Heart left ventricle (tissue), 16 donors: ENCODE results near the gene AOC3. TPM values are rescaled to one million over a fixed set of nuclear protein-coding genes. Genes with fewer than 3 reads are reported as not detected.

Source experiments
- ATAC-seq, 4 donors: fragments of 200-7000 bp; cut with Tn5 transposase; one replicate each; pipeline ENCODE4 v1.9.1; 2020 to 2022; ENCODE audit warnings: moderate library complexity in 4 of 4, mild to moderate bottlenecking in 3 of 4, moderate number of reproducible peaks in 1 of 4
- DNase-seq, 5 donors: peaks; one replicate each; pipeline ENCODE4 v3.0.0-alpha.2; 2020
- H3K27ac ChIP-seq, 12 donors: fragments of 200-600 bp; sonication (generic) in 4 of 12; one replicate each; pipeline versions ENCODE4 v1.5.0 to v1.8.0; 2016 to 2022; ENCODE audit warnings: mild to moderate bottlenecking in 2 of 12
- H3K27me3 ChIP-seq, 9 donors: fragments of 200-600 bp; sonication (generic) in 2 of 9; one replicate each; pipeline versions ENCODE4 v1.5.1 to v1.8.0; 2016 to 2022; ENCODE audit warnings: mild to moderate bottlenecking in 3 of 9
- H3K36me3 ChIP-seq, 9 donors: fragments of 200-600 bp; sonication (generic) in 2 of 9; one replicate each; pipeline versions ENCODE4 v1.5.0 to v1.8.0; 2018 to 2022; ENCODE audit warnings: mild to moderate bottlenecking in 2 of 9
- H3K4me1 ChIP-seq, 12 donors: fragments of 200-600 bp; sonication (generic) in 4 of 12; one replicate each; pipeline versions ENCODE4 v1.5.0 to v1.8.0; 2016 to 2022; ENCODE audit warnings: mild to moderate bottlenecking in 3 of 12
- H3K4me3 ChIP-seq, 12 donors: fragments of 200-600 bp; sonication (generic) in 4 of 12; one replicate each; pipeline versions ENCODE4 v1.5.0 to v1.8.0; 2017 to 2022; ENCODE audit warnings: mild to moderate bottlenecking in 9 of 12, moderate library complexity in 4 of 12
- H3K9me3 ChIP-seq, 12 donors: fragments of 200-600 bp; sonication (generic) in 4 of 12; one replicate each; pipeline versions ENCODE4 v1.5.0 to v1.8.0; 2016 to 2022; ENCODE audit warnings: mild to moderate bottlenecking in 1 of 12
- POLR2A ChIP-seq, 2 donors: fragments of 450-650 bp; IDR thresholded peaks; one replicate each; pipeline ENCODE4 v1.6.1; 2017; ENCODE audit warnings: antibody characterized with exemption in 2 of 2, mild to moderate bottlenecking in 2 of 2, moderate library complexity in 2 of 2
- WGBS, 4 donors: extraction: QIAGEN DNeasy Blood & Tissue Kit in 2 of 4; methylation state at CpG; one replicate each; pipeline versions ENCODE4 v1.1.5 to v1.1.7; 2013 to 2018; 5-methylcytosine and 5-hydroxymethylcytosine counted together
- intact Hi-C, 10 donors: fragments of 100-400 bp; cut with DNase I; formaldehyde crosslinking; loops; one replicate each; pipeline versions ENCODE4 v1.11.1 to v1.14.2; 2022
- polyA plus RNA-seq, 2 donors: library from polyadenylated mRNA; stranded (reverse); fragments of 200-250 nt; gene quantifications; one replicate each; pipeline ENCODE4 v1.2.3, GENCODE V29; 2013
- total RNA-seq, 9 donors: library from RNA; depleted of rRNA in 2 of 9; stranded (reverse); fragments of >200 nt in 2 of 9; fragmentation: NEBNext Ultra II Directional in 3 of 9; extraction: Animal tissue kit (Norgen Biotek cat#: 25700) in 3 of 9; gene quantifications; one replicate each; pipeline versions ENCODE4 v1.1.0 to v1.2.4, GENCODE V29; 2016 to 2023
- TF ChIP-seq, protein P1 (sequence below), 12 donors: fragments of 200-600 bp; sonication (generic) in 4 of 12; IDR thresholded peaks; one replicate each; pipeline versions ENCODE4 v1.5.0 to v1.8.0; 2018 to 2022; ENCODE audit warnings: antibody characterized with exemption in 12 of 12, mild to moderate bottlenecking in 5 of 12
- donor health status: ischemic (EF 13 %, LVEDD 7.1; RV severe dilation, severe dysfunction).
- donor health status: healthy with polysubstance abuse.
- donor health status: DM: no; HTN: yes; CAD: no.
- donor health status: DM: no; HTN: no; CAD: no.
- donor health status: ischemic (EF 25% LVEDD 6.9; RV normal size, moderate dysfunction).
- donor health status: ischemic (EF 25% LVEDD 5.7; RV mildly dilated, moderate dysfunction).
- donor health status: healthy.
- donor health status: DM: yes; HTN: yes; CAD: no.
- donor health status: ischemic (EF 35%, LVEDD 5.7; RV mildly dilated, moderate dysfunction).
- donor health status: nonischemic (EF 11% LVEDD 7.7; RV severe dilation, severe dysfunction).
- donor health status: DM: yes; HTN: yes; CAD: no.
- donor health status: PGD.
- donor health status: ischemic (EF 29% LVEDD 5.4; RV normal size, mild dysfunction).
- donor health status: nonischemic (EF 23%, LVEDD 6.1; RV moderate dilation, normal function).

AOC3 gene
- total and polyA plus RNA-seq, 11 donors, result 3.9 to 55.4 (median 10.2) TPM

DNA sequence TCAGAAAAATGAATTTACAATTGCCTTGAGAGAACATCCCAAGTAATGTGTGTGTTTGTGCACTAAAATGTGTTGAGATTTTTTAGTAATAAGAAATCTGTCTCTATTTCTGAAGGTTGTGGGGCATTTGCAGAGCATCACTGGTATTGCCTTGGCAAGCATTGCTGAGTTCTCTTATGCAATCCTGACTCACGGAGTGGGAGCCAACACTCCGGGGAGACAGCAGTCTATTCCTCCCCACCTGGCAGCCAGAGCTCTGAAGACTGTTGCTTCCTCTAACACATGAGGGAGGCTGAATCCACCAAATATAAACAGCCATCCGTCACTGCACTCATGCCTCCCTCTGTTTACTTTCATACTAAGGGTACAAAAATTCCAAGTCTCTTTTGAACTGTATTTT lies 41.7 kb upstream of the AOC3 start:
- 24 to 52% (median 37%) methylated on average over 3 of the region's 3 CpGs for WGBS, 4 donors
- no peak for TF ChIP-seq POLR2A (IDR thresholded peaks at IDR 0.05)
- TF ChIP-seq, protein P1, sequence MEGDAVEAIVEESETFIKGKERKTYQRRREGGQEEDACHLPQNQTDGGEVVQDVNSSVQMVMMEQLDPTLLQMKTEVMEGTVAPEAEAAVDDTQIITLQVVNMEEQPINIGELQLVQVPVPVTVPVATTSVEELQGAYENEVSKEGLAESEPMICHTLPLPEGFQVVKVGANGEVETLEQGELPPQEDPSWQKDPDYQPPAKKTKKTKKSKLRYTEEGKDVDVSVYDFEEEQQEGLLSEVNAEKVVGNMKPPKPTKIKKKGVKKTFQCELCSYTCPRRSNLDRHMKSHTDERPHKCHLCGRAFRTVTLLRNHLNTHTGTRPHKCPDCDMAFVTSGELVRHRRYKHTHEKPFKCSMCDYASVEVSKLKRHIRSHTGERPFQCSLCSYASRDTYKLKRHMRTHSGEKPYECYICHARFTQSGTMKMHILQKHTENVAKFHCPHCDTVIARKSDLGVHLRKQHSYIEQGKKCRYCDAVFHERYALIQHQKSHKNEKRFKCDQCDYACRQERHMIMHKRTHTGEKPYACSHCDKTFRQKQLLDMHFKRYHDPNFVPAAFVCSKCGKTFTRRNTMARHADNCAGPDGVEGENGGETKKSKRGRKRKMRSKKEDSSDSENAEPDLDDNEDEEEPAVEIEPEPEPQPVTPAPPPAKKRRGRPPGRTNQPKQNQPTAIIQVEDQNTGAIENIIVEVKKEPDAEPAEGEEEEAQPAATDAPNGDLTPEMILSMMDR (IDR thresholded peaks at IDR 0.05), result no peak
- ATAC-seq (peak in 2 of 4 donors; percentile 55 to 76), DNase-seq (no peak)
- H3K36me3 ChIP-seq, result peaks cover 0 to 56% (median 50%) of the 10 kb centered on the region in 9 donors
- H3K9me3 ChIP-seq, result no peaks in the 10 kb centered on the region
- intact Hi-C loops, result no loop called here
- H3K27me3 ChIP-seq, result no peaks in the 10 kb centered on the region
- no peaks in the 10 kb centered on the region for H3K4me1 ChIP-seq
- H3K4me3 ChIP-seq, result no peak overlapping the region
- peak overlapping the region in 1 of 12 donors; percentile 15 for H3K27ac ChIP-seq

DNA sequence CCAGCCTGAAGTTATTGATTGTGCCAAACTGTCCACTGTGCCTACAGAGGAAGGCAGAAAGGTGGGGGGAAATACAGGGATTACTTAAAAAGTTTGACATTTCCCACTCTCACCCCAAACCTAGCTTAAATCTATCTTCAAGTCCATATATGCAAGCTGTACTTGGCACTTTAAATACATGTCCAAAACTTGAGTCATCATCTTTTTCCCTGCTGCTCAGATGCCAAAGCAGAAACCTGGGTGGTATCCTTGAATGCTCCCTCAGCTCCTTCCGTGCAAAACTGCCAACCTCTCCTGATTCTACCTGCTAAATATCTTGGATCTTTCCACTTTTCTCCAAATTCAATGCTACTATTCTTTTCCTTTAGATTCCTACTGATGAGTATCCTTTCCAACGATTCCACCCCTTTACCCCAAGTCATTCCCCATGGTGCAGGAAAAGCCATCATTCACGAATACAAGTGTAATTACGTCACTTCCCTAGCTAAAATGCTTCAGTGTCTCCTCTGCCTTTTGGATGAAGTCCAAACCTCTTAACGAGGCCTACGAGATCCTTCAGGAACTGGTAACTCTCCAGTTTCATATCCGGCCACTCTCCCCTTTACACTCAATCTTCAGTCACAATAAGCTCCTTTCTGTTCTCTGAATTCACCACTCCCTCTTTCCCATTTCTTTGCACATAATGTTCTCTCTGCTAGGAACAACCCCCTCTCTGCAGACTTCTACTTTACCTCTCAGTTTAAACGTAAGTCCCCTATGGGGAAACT lies 36.2 kb upstream of the AOC3 start:
- H3K27me3 ChIP-seq, result no peaks in the 10 kb centered on the region
- ATAC-seq (peak in 2 of 4 donors; percentile 49 to 71), DNase-seq (no peak)
- H3K9me3 ChIP-seq, result no peaks in the 10 kb centered on the region
- H3K36me3 ChIP-seq, result peaks cover 0 to 100% (median 97%) of the 10 kb centered on the region in 9 donors
- WGBS, 4 donors, result 32 to 40% (median 38%) methylated on average over 8 of the region's 8 CpGs
- peaks cover 0 to 13% (median 6%) of the 10 kb centered on the region in 12 donors for H3K4me1 ChIP-seq
- no peak overlapping the region for H3K4me3 ChIP-seq
- intact Hi-C loops, result loop anchor here in 2 of 10 donors (5.0 to 10.0 kb wide), 2 partner anchors 93 to 100 kb away; no protein-coding TSS in a partner anchor
- H3K27ac ChIP-seq, result peak overlapping the region in 8 of 12 donors; percentile 10 to 50 (median 36)
- no peak for TF ChIP-seq POLR2A (IDR thresholded peaks at IDR 0.05)
- TF ChIP-seq, protein P1 (IDR thresholded peaks at IDR 0.05), result no peak

DNA sequence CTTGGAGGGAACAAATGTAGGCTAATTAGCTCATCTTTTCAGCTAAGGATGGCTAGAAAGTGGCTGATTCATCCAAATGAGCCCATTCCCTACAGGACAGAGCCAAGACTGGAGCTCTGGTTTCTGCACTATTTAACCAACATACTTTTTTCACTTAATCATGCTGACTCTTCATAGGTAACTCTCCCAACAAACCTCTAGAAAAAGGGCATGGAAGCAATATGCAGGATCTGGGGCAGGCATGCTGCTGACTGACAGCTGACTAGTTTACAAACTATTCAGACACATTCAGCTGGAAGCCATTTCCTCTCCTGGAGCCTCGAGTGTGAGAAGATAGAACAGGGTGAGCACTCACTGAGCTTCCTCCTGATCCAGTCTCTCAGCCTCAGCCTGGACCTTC lies 33.1 kb upstream of the AOC3 start:
- 50 to 65% (median 55%) methylated on average over 1 of the region's 1 CpG for WGBS, 4 donors
- H3K27ac ChIP-seq, result no peak overlapping the region
- H3K9me3 ChIP-seq, result no peaks in the 10 kb centered on the region
- H3K4me3 ChIP-seq, result no peak overlapping the region
- intact Hi-C loops, result loop anchor here in 2 of 10 donors (5.0 to 10.0 kb wide), 2 partner anchors 96 to 103 kb away; no protein-coding TSS in a partner anchor
- peaks cover 0 to 22% (median 10%) of the 10 kb centered on the region in 12 donors for H3K4me1 ChIP-seq
- DNase-seq (no peak), ATAC-seq (peak in 1 of 4 donors; percentile 7)
- no peaks in the 10 kb centered on the region for H3K27me3 ChIP-seq
- TF ChIP-seq, protein P1 (IDR thresholded peaks at IDR 0.05), result no peak
- TF ChIP-seq POLR2A (IDR thresholded peaks at IDR 0.05), result no peak
- peaks cover 0 to 99% (median 90%) of the 10 kb centered on the region in 9 donors for H3K36me3 ChIP-seq

DNA sequence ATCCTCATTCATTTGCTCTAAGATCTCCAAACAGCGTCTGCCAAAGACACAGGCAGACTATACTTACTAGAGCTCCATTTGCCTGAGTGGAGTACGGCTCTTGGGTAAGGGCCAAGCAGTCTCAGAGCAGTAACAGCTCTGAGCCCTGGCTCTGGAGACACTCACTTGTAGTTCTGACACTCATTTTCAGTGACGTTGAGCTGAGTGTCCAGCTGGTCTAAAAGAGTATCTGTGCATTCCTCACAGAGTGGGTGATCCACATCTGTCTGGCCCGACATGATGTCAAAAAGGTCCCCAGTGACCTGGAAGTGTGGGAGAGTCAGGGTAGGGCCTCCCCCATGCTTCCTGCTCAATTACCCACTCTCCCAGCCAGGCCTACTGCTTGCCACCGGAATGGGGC lies 32.6 kb upstream of the AOC3 start:
- H3K27me3 ChIP-seq, result no peaks in the 10 kb centered on the region
- ATAC-seq (peak in 3 of 4 donors; percentile 21 to 41 (median 35)), DNase-seq (no peak)
- H3K9me3 ChIP-seq, result no peaks in the 10 kb centered on the region
- WGBS, 4 donors, result 58 to 73% (median 60%) methylated on average over 5 of the region's 5 CpGs
- intact Hi-C loops, result loop anchor here in 2 of 10 donors (5.0 to 10.0 kb wide), 2 partner anchors 96 to 104 kb away; no protein-coding TSS in a partner anchor
- H3K4me1 ChIP-seq, result peaks cover 4 to 27% (median 15%) of the 10 kb centered on the region in 12 donors
- no peak overlapping the region for H3K27ac ChIP-seq
- H3K36me3 ChIP-seq, result peaks cover 0 to 95% (median 85%) of the 10 kb centered on the region in 9 donors
- TF ChIP-seq POLR2A (IDR thresholded peaks at IDR 0.05), result no peak
- TF ChIP-seq, protein P1 (IDR thresholded peaks at IDR 0.05), result no peak
- H3K4me3 ChIP-seq, result no peak overlapping the region
